Measurements from ENCODE around the gene ALG1L2.
"Not testable (repeated sequence)": the region's sequence is repeated elsewhere in the genome, so short reads cannot be mapped to it uniquely, and the experiment has no call there.

The ALG1L2 gene

DNA sequence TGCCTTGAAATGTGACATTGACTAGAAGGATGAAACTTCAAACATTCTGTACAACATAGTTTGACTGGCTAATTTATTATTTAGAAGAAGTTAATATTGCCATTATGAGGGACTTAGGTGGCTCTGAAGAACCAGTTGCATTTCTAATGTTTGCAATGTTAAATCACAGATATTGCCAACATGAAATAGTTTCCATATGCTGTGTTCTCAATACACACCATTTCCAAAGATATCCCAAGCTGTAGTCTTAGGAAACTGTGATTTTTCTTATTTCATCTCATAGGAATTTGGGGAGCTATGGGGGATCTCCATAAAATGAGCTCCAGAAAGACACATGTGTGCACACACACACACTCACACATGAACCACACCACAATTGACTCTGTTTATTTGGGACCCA, 36.3 kb downstream of the ALG1L2 start:
- H3K36me3 ChIP-seq (ENCODE audit: control insufficient read depth in 2 of 2, insufficient read depth in 1 of 2, low read length in 2 of 2), result no peaks in the 10 kb centered on the region
- H3K27ac ChIP-seq (ENCODE audit: extremely low read depth, low read depth, low read length), result no peak overlapping the region
- no peaks in the 10 kb centered on the region for H3K4me1 ChIP-seq (ENCODE audit: control insufficient read depth, insufficient read depth, low read length)
- no peaks in the 10 kb centered on the region for H3K9me3 ChIP-seq (ENCODE audit: control insufficient read depth, insufficient read depth, low read depth, low read length)
- POLR2A ChIA-PET, result no interaction called here
- CTCF ChIA-PET, result interaction anchor here (0.6 kb wide), 1 partner anchor 177 kb away, joined by 3 read pairs; no protein-coding TSS in a partner anchor
- H3K4me3 ChIP-seq (ENCODE audit: low read depth, low read length), result no peak overlapping the region
- no peak for TF ChIP-seq YY2 (tag by site-specific recombination; IDR thresholded peaks at IDR 0.05)
- TF ChIP-seq ZNF600 (tag by site-specific recombination; IDR thresholded peaks at IDR 0.05), result no peak
- no peak for TF ChIP-seq ZNF341 (tag by site-specific recombination; IDR thresholded peaks at IDR 0.05; ENCODE audit: low read depth)
- no peak for TF ChIP-seq GLIS1 (tag by site-specific recombination; IDR thresholded peaks at IDR 0.05)
- TF ChIP-seq OVOL3 (tag by site-specific recombination; IDR thresholded peaks at IDR 0.05), result no peak
- no peak for TF ChIP-seq GFI1B (tag by site-specific recombination; IDR thresholded peaks at IDR 0.05)
- TF ChIP-seq ZSCAN30 (tag by site-specific recombination; IDR thresholded peaks at IDR 0.05), result no peak

DNA sequence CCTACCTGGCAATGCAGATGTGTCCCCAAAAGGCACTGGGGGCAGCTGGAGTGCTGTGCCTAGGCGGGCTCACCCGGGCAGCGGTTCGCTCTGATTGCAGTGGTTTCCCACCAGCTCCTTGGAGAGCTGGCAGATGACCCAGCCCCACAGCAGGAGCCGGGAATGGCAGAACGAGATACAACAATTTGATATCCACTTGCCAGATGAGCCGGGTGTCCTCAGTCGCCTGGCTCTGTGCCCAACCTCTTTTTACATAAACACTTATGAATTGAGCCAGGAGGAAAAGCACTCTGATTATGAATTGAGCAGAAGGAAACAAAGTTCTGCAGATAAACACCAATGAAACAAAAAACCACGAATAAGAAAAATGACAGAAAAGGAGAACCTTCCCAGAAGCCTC, 38.2 kb downstream of the ALG1L2 start:
- H3K4me3 ChIP-seq (ENCODE audit: low read depth, low read length); CTCF ChIA-PET; POLR2A ChIA-PET; H3K27ac ChIP-seq (ENCODE audit: extremely low read depth, low read depth, low read length); H3K36me3 ChIP-seq (ENCODE audit: control insufficient read depth in 2 of 2, insufficient read depth in 1 of 2, low read length in 2 of 2); H3K9me3 ChIP-seq (ENCODE audit: control insufficient read depth, insufficient read depth, low read depth, low read length); H3K4me1 ChIP-seq (ENCODE audit: control insufficient read depth, insufficient read depth, low read length): not testable (repeated sequence)

DNA sequence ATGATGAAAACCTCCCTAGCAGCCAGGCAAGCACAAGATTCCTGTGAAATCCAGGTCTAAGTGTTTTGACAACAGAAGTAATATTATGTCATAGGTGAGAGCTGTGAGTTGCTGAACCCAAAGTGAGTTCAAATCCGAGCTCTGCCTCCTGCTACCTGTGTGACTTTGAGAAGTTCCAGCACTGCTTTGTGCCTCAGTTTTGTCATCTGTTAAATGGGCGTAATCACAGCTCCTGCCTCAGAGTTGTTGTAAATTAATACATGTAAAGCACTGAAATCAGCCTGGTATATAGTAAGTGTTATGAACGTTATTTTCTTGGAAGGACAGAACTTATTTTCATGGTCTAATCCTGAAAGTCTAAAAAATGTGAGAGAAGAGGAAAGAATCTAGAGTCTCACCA, 38.7 kb downstream of the ALG1L2 start:
- H3K36me3 ChIP-seq (ENCODE audit: control insufficient read depth in 2 of 2, insufficient read depth in 1 of 2, low read length in 2 of 2); H3K4me3 ChIP-seq (ENCODE audit: low read depth, low read length); H3K9me3 ChIP-seq (ENCODE audit: control insufficient read depth, insufficient read depth, low read depth, low read length); H3K4me1 ChIP-seq (ENCODE audit: control insufficient read depth, insufficient read depth, low read length); POLR2A ChIA-PET; H3K27ac ChIP-seq (ENCODE audit: extremely low read depth, low read depth, low read length); CTCF ChIA-PET: not testable (repeated sequence)

DNA sequence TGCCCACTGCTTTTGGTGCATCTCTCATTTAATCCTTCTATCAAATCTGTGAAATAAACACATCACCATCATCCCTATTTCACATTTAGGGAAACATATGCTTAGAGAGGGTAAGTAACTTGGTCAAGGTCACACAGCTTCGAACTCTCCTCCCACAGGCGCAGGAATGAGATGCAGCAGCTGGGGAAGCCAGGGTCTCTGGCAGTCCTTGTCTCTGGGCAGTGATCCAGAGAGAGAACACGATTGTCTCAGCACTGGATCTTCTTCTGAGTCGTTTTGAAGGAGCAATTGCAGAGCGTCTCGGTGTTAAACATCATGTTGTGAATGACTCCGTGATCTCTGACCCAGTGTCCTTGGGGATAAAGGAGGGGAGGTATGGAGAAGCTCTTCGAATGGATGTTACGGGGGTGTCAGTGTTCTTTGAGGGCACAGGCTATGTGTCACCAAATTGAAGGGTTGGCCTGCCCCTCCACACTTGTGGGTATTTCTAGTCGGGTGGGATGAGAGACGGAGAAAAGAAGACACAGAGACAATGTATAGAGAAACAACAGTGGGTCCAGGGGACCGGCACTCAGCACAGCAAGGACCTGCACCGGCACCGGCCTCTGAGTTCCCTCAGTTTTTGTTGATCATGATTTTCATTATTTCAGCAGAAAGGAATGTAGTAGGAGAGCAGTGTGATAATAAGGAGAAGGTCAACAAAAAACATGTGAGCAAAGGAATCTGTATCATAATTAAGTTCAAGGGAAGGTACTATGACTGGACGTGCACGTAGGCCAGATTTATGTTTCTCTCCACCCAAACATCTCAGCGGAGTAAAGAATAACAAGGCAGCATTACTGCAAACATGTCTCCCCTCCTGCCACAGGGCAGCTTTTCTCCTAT, 41.5 kb downstream of the ALG1L2 start:
- H3K36me3 ChIP-seq (ENCODE audit: control insufficient read depth in 2 of 2, insufficient read depth in 1 of 2, low read length in 2 of 2); CTCF ChIA-PET; POLR2A ChIA-PET; H3K27ac ChIP-seq (ENCODE audit: extremely low read depth, low read depth, low read length); H3K9me3 ChIP-seq (ENCODE audit: control insufficient read depth, insufficient read depth, low read depth, low read length); H3K4me1 ChIP-seq (ENCODE audit: control insufficient read depth, insufficient read depth, low read length); H3K4me3 ChIP-seq (ENCODE audit: low read depth, low read length): not testable (repeated sequence)
- peak; percentile 24; the same call in 1 of the 2 replicates for TF ChIP-seq ZBTB20 (tag by site-specific recombination; IDR thresholded peaks at IDR 0.05)

DNA sequence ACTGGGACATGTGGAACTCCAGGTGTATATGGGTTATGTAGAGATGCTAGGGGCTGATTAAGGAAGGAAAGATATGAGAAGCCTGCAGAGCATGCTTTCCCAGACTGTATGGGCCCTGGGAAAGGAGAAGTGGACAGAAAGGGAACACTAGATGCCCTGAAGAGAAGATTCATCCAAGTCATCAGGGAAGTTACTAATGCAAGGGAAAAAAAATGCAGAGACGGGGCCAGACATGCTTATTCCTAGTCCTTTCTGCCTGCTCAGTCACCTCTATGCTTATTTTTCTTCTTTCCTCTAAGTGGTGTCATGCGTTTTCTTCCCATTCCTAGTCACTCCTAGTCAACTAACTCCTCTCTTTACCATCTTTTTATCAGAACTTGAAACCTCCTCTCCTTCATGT, 43.8 kb downstream of the ALG1L2 start:
- H3K36me3 ChIP-seq (ENCODE audit: control insufficient read depth in 2 of 2, insufficient read depth in 1 of 2, low read length in 2 of 2); H3K4me3 ChIP-seq (ENCODE audit: low read depth, low read length); POLR2A ChIA-PET; H3K9me3 ChIP-seq (ENCODE audit: control insufficient read depth, insufficient read depth, low read depth, low read length); CTCF ChIA-PET; H3K4me1 ChIP-seq (ENCODE audit: control insufficient read depth, insufficient read depth, low read length); H3K27ac ChIP-seq (ENCODE audit: extremely low read depth, low read depth, low read length): not testable (repeated sequence)

DNA sequence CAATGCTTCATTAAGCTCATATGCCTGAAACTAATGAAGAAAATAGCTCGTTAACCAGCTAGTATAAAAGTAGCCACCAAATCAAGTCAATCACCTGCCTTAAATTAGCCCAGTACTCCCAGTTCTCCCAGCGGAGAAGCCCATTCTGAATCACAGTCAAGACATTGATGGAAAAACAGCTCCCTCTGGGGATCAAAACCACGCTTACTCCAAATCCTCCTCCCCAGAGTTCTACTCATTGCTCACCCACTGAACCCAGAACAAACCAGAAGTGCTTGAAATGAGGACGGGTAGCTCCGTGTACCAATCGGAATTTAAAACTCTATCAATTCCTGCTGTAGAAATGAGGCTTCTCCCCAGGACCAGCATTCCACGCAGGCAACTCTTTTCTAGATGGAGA, 54.7 kb downstream of the ALG1L2 start:
- H3K4me3 ChIP-seq (ENCODE audit: low read depth, low read length); H3K4me1 ChIP-seq (ENCODE audit: control insufficient read depth, insufficient read depth, low read length); H3K36me3 ChIP-seq (ENCODE audit: control insufficient read depth in 2 of 2, insufficient read depth in 1 of 2, low read length in 2 of 2); H3K9me3 ChIP-seq (ENCODE audit: control insufficient read depth, insufficient read depth, low read depth, low read length); POLR2A ChIA-PET; H3K27ac ChIP-seq (ENCODE audit: extremely low read depth, low read depth, low read length): not testable (repeated sequence)
- peak; percentile 18; the same call in 1 of the 2 replicates for TF ChIP-seq ZNF654 (tag by site-specific recombination; IDR thresholded peaks at IDR 0.05; ENCODE audit: low read depth)
- CTCF ChIA-PET, result interaction anchor here (0.7 kb wide), 1 partner anchor 450 kb away, joined by 3 read pairs; no protein-coding TSS in a partner anchor
